GM23338 (cell line): Measurements from ENCODE around the gene SEMA4A. TPM values are rescaled to one million over a fixed set of nuclear protein-coding genes. Genes with fewer than 3 reads are reported as not detected.

ENCODE experiments used
- ATAC-seq: fragments of 200-7000 bp; cut with Tn5 transposase; 3 replicates; pipeline ENCODE4 v1.9.1; 2020
- DNase-seq: peaks from one replicate; pipeline ENCODE4 v3.0.0-alpha.2; 2015; ENCODE audit warnings: low spot score
- H2AFZ ChIP-seq: fragments of 200-600 bp; sonication (generic); 2 replicates; pipeline ENCODE4 v1.8.0; 2016; ENCODE audit warnings: antibody characterized with exemption, mild to moderate bottlenecking, moderate library complexity
- H3F3A ChIP-seq: fragments of 200-600 bp; sonication (generic); replicated peaks from 2 replicates; pipeline ENCODE4 v1.8.0; 2017; ENCODE audit warnings: antibody characterized with exemption, mixed run types, low read depth
- H3K27ac ChIP-seq: fragments of 200-600 bp; sonication (generic); 2 replicates; pipeline ENCODE4 v1.6.1; 2016; ENCODE audit warnings: low read depth
- H3K27me3 ChIP-seq: fragments of 200-600 bp; sonication (generic); 2 replicates; pipeline ENCODE4 v1.8.0; 2016; ENCODE audit warnings: mild to moderate bottlenecking, mixed run types, moderate library complexity; ENCODE audit not compliant: insufficient read depth
- H3K36me3 ChIP-seq: fragments of 200-600 bp; sonication (generic); 2 replicates; pipeline ENCODE4 v1.8.0; 2016; ENCODE audit warnings: mild to moderate bottlenecking; ENCODE audit not compliant: insufficient read depth
- H3K4me1 ChIP-seq: fragments of 200-600 bp; sonication (generic); 2 replicates; pipeline ENCODE4 v1.8.0; 2016; ENCODE audit warnings: mild to moderate bottlenecking, moderate library complexity; ENCODE audit not compliant: insufficient read depth
- H3K4me2 ChIP-seq: fragments of 200-600 bp; sonication (generic); 2 replicates; pipeline ENCODE4 v1.7.1; 2017; ENCODE audit warnings: mixed run types
- H3K4me3 ChIP-seq: fragments of 200-600 bp; sonication (generic); 2 replicates; pipeline ENCODE4 v1.6.1; 2016; ENCODE audit warnings: mixed run types
- H3K79me2 ChIP-seq: fragments of 200-600 bp; sonication (generic); replicated peaks from 2 replicates; pipeline ENCODE4 v1.8.0; 2017; ENCODE audit warnings: mild to moderate bottlenecking; ENCODE audit not compliant: insufficient read depth
- H3K9me2 ChIP-seq: fragments of 200-600 bp; sonication (generic); 2 replicates; pipeline ENCODE4 v1.8.0; 2017; ENCODE audit not compliant: insufficient read depth
- H4K20me1 ChIP-seq: fragments of 200-600 bp; sonication (generic); replicated peaks from 2 replicates; pipeline ENCODE4 v1.8.0; 2017; ENCODE audit warnings: mild to moderate bottlenecking; ENCODE audit not compliant: insufficient read depth
- H3K27ac Mint-ChIP-seq: 2 replicates; pipeline ENCODE4 v1.8.0; 2020; ENCODE audit warnings: inconsistent platforms, mild to moderate bottlenecking, moderate library complexity, mixed read lengths
- H3K27me3 Mint-ChIP-seq: 3 replicates; pipeline ENCODE4 v1.8.0; 2022; ENCODE audit warnings: low read depth, mild to moderate bottlenecking, moderate library complexity, mixed read lengths, inconsistent platforms; ENCODE audit not compliant: insufficient read depth, poor library complexity
- H3K36me3 Mint-ChIP-seq: 3 replicates; pipeline ENCODE4 v1.8.0; 2021; ENCODE audit warnings: low read depth, mild to moderate bottlenecking, inconsistent platforms, moderate library complexity, mixed read lengths
- H3K4me1 Mint-ChIP-seq: 3 replicates; pipeline ENCODE4 v1.8.0; 2020; ENCODE audit warnings: mild to moderate bottlenecking, inconsistent platforms, mixed read lengths
- H3K4me3 Mint-ChIP-seq: 3 replicates; pipeline ENCODE4 v1.8.0; 2021; ENCODE audit warnings: moderate library complexity, mild to moderate bottlenecking, inconsistent platforms, mixed read lengths
- H3K9me3 Mint-ChIP-seq: 3 replicates; pipeline ENCODE4 v1.8.0; 2020; ENCODE audit warnings: moderate library complexity, mild to moderate bottlenecking, inconsistent platforms, mixed read lengths
- CREB1 ChIP-seq: fragments of 250-450 bp; sonication (Bioruptor Pico); IDR thresholded peaks from 2 replicates; pipeline ENCODE4 v1.5.0; 2020; ENCODE audit warnings: low read depth, mild to moderate bottlenecking, moderate library complexity
- EZH2 ChIP-seq: fragments of 200-600 bp; sonication (generic); IDR thresholded peaks from one replicate; pipeline ENCODE4 v1.8.0; 2017; ENCODE audit warnings: antibody characterized with exemption, mild to moderate bottlenecking, low read depth; ENCODE audit not compliant: unreplicated experiment
- EZH2phosphoT487 ChIP-seq: fragments of 200-600 bp; sonication (generic); IDR thresholded peaks from one replicate; pipeline ENCODE4 v1.8.1; 2018; ENCODE audit warnings: antibody characterized with exemption; ENCODE audit not compliant: unreplicated experiment
- JUNB ChIP-seq: IDR thresholded peaks from one replicate; pipeline ENCODE4 v1.6.1; 2016; ENCODE audit warnings: antibody characterized with exemption; ENCODE audit not compliant: unreplicated experiment
- NANOG ChIP-seq: IDR thresholded peaks from 2 replicates; pipeline ENCODE4 v1.6.1; 2016; ENCODE audit warnings: antibody characterized with exemption, borderline replicate concordance
- POLR2AphosphoS5 ChIP-seq: IDR thresholded peaks from 2 replicates; pipeline ENCODE4 v1.6.1; 2016; ENCODE audit warnings: antibody characterized with exemption, low read depth
- STAT1 ChIP-seq: IDR thresholded peaks from one replicate; pipeline ENCODE4 v1.6.1; 2016; ENCODE audit warnings: antibody characterized with exemption; ENCODE audit not compliant: unreplicated experiment
- ZNF114 ChIP-seq: fragments of 250-450 bp; sonication (Bioruptor Pico); IDR thresholded peaks from 2 replicates; pipeline ENCODE4 v1.5.0; 2020; ENCODE audit warnings: mild to moderate bottlenecking, moderate library complexity
- ZNF331 ChIP-seq: fragments of 250-450 bp; sonication (Bioruptor Pico); IDR thresholded peaks from 2 replicates; pipeline ENCODE4 v1.5.0; 2020; ENCODE audit warnings: low read depth, mild to moderate bottlenecking, moderate library complexity
- polyA plus RNA-seq: library from polyadenylated mRNA; unstranded; fragments of >200 nt; fragmentation: Nextera tagmentation; extraction: Ambion mirVana; gene quantifications from 2 replicates; pipeline ENCODE4 v1.2.1, GENCODE V29; 2016
- total RNA-seq: library from RNA; depleted of rRNA; stranded (reverse); fragments of >200 nt; shearing (Covaris generic); gene quantifications from 2 replicates; pipeline ENCODE4 v1.2.3, GENCODE V29; 2014
- TF ChIP-seq, protein P1 (sequence below): IDR thresholded peaks from 2 replicates; pipeline ENCODE4 v1.6.1; 2016; ENCODE audit warnings: antibody characterized with exemption
- TF ChIP-seq, protein P2 (sequence below): IDR thresholded peaks from one replicate; pipeline ENCODE4 v1.6.1; 2018; ENCODE audit warnings: antibody characterized with exemption; ENCODE audit not compliant: unreplicated experiment
- TF ChIP-seq, protein P3 (sequence below), 2 experiments: fragments of 200-600 bp in 1 of 2; sonication (generic) in 1 of 2; conservative IDR thresholded peaks; 2 replicates each; pipeline versions ENCODE4 v1.5.1 to v1.6.1; 2016 to 2017; ENCODE audit warnings: antibody characterized with exemption in 2 of 2, low read depth in 2 of 2, mild to moderate bottlenecking in 2 of 2, moderate library complexity in 1 of 2
- TF ChIP-seq, protein P4 (sequence below): fragments of 250-450 bp; sonication (Bioruptor Pico); IDR thresholded peaks from 2 replicates; pipeline ENCODE4 v1.5.0; 2020; ENCODE audit warnings: mild to moderate bottlenecking, moderate library complexity

Gene SEMA4A
- total and polyA plus RNA-seq, 2 experiments from 2014 or later: 5.5 to 20.2 TPM

DNA sequence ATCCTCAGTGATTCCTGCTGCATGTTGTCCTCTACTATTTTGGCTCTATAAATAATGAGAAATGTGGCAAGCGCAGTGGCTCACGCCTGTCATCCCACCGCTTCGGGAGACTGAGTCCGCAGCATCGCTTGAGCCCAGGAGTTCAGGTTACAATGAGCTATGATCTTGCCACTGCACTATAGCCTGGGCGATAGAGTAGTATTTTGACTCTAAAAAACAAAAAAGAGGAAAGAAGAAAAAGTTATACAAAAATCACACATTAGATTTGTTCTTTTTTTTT, 39.8 kb downstream of the SEMA4A start:
- peak overlapping the region; percentile 99 for H3K4me3 Mint-ChIP-seq
- H3K27ac ChIP-seq: peak overlapping the region; percentile 78
- H3F3A ChIP-seq: 0 out of 2 replicates have a peak, but pooled peaks cover 15% of the 10 kb centered on the region
- H2AFZ ChIP-seq: no peak overlapping the region
- peak; percentile 8 for ATAC-seq
- no peak for TF ChIP-seq CREB1 (CRISPR knock-in tag)
- no peak for TF ChIP-seq STAT1
- no peak for TF ChIP-seq POLR2AphosphoS5
- TF ChIP-seq EZH2: no peak
- TF ChIP-seq NANOG: no peak
- TF ChIP-seq, protein P1, sequence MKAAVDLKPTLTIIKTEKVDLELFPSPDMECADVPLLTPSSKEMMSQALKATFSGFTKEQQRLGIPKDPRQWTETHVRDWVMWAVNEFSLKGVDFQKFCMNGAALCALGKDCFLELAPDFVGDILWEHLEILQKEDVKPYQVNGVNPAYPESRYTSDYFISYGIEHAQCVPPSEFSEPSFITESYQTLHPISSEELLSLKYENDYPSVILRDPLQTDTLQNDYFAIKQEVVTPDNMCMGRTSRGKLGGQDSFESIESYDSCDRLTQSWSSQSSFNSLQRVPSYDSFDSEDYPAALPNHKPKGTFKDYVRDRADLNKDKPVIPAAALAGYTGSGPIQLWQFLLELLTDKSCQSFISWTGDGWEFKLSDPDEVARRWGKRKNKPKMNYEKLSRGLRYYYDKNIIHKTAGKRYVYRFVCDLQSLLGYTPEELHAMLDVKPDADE: no peak
- TF ChIP-seq, protein P2, sequence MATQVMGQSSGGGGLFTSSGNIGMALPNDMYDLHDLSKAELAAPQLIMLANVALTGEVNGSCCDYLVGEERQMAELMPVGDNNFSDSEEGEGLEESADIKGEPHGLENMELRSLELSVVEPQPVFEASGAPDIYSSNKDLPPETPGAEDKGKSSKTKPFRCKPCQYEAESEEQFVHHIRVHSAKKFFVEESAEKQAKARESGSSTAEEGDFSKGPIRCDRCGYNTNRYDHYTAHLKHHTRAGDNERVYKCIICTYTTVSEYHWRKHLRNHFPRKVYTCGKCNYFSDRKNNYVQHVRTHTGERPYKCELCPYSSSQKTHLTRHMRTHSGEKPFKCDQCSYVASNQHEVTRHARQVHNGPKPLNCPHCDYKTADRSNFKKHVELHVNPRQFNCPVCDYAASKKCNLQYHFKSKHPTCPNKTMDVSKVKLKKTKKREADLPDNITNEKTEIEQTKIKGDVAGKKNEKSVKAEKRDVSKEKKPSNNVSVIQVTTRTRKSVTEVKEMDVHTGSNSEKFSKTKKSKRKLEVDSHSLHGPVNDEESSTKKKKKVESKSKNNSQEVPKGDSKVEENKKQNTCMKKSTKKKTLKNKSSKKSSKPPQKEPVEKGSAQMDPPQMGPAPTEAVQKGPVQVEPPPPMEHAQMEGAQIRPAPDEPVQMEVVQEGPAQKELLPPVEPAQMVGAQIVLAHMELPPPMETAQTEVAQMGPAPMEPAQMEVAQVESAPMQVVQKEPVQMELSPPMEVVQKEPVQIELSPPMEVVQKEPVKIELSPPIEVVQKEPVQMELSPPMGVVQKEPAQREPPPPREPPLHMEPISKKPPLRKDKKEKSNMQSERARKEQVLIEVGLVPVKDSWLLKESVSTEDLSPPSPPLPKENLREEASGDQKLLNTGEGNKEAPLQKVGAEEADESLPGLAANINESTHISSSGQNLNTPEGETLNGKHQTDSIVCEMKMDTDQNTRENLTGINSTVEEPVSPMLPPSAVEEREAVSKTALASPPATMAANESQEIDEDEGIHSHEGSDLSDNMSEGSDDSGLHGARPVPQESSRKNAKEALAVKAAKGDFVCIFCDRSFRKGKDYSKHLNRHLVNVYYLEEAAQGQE: no peak
- no peak for TF ChIP-seq ZNF114 (CRISPR knock-in tag)
- TF ChIP-seq, protein P3, sequence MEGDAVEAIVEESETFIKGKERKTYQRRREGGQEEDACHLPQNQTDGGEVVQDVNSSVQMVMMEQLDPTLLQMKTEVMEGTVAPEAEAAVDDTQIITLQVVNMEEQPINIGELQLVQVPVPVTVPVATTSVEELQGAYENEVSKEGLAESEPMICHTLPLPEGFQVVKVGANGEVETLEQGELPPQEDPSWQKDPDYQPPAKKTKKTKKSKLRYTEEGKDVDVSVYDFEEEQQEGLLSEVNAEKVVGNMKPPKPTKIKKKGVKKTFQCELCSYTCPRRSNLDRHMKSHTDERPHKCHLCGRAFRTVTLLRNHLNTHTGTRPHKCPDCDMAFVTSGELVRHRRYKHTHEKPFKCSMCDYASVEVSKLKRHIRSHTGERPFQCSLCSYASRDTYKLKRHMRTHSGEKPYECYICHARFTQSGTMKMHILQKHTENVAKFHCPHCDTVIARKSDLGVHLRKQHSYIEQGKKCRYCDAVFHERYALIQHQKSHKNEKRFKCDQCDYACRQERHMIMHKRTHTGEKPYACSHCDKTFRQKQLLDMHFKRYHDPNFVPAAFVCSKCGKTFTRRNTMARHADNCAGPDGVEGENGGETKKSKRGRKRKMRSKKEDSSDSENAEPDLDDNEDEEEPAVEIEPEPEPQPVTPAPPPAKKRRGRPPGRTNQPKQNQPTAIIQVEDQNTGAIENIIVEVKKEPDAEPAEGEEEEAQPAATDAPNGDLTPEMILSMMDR (conservative IDR thresholded peaks at IDR 0.05; ENCODE audit: low read depth in 2 of 2): no peak
- TF ChIP-seq JUNB: no peak
- no peak for TF ChIP-seq ZNF331 (CRISPR knock-in tag)
- TF ChIP-seq EZH2phosphoT487: no peak
- TF ChIP-seq, protein P4, sequence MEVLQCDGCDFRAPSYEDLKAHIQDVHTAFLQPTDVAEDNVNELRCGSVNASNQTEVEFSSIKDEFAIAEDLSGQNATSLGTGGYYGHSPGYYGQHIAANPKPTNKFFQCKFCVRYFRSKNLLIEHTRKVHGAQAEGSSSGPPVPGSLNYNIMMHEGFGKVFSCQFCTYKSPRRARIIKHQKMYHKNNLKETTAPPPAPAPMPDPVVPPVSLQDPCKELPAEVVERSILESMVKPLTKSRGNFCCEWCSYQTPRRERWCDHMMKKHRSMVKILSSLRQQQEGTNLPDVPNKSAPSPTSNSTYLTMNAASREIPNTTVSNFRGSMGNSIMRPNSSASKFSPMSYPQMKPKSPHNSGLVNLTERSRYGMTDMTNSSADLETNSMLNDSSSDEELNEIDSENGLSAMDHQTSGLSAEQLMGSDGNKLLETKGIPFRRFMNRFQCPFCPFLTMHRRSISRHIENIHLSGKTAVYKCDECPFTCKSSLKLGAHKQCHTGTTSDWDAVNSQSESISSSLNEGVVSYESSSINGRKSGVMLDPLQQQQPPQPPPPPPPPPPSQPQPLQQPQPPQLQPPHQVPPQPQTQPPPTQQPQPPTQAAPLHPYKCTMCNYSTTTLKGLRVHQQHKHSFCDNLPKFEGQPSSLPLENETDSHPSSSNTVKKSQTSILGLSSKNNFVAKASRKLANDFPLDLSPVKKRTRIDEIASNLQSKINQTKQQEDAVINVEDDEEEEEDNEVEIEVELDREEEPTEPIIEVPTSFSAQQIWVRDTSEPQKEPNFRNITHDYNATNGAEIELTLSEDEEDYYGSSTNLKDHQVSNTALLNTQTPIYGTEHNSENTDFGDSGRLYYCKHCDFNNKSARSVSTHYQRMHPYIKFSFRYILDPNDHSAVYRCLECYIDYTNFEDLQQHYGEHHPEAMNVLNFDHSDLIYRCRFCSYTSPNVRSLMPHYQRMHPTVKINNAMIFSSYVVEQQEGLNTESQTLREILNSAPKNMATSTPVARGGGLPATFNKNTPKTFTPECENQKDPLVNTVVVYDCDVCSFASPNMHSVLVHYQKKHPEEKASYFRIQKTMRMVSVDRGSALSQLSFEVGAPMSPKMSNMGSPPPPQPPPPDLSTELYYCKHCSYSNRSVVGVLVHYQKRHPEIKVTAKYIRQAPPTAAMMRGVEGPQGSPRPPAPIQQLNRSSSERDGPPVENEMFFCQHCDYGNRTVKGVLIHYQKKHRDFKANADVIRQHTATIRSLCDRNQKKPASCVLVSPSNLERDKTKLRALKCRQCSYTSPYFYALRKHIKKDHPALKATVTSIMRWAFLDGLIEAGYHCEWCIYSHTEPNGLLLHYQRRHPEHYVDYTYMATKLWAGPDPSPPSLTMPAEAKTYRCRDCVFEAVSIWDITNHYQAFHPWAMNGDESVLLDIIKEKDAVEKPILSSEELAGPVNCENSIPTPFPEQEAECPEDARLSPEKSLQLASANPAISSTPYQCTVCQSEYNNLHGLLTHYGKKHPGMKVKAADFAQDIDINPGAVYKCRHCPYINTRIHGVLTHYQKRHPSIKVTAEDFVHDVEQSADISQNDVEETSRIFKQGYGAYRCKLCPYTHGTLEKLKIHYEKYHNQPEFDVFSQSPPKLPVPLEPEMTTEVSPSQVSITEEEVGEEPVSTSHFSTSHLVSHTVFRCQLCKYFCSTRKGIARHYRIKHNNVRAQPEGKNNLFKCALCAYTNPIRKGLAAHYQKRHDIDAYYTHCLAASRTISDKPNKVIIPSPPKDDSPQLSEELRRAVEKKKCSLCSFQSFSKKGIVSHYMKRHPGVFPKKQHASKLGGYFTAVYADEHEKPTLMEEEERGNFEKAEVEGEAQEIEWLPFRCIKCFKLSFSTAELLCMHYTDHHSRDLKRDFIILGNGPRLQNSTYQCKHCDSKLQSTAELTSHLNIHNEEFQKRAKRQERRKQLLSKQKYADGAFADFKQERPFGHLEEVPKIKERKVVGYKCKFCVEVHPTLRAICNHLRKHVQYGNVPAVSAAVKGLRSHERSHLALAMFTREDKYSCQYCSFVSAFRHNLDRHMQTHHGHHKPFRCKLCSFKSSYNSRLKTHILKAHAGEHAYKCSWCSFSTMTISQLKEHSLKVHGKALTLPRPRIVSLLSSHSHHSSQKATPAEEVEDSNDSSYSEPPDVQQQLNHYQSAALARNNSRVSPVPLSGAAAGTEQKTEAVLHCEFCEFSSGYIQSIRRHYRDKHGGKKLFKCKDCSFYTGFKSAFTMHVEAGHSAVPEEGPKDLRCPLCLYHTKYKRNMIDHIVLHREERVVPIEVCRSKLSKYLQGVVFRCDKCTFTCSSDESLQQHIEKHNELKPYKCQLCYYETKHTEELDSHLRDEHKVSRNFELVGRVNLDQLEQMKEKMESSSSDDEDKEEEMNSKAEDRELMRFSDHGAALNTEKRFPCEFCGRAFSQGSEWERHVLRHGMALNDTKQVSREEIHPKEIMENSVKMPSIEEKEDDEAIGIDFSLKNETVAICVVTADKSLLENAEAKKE (CRISPR knock-in tag): no peak
- H3K4me2 ChIP-seq: peak overlapping the region; percentile 42
- H4K20me1 ChIP-seq: peaks cover 7% of the 10 kb centered on the region
- peaks cover 5% of the 10 kb centered on the region for H3K36me3 ChIP-seq
- H3K4me3 ChIP-seq: peak overlapping the region; percentile 37
- H3K36me3 Mint-ChIP-seq: peaks cover 14% of the 10 kb centered on the region; the same call in 2 of the 3 replicates
- no peak for DNase-seq
- peaks cover 16% of the 10 kb centered on the region for H3K9me3 Mint-ChIP-seq
- peaks cover 13% of the 10 kb centered on the region for H3K4me1 ChIP-seq
- peak overlapping the region; percentile 98; the same call in 1 of the 2 replicates for H3K27ac Mint-ChIP-seq
- no peaks in the 10 kb centered on the region for H3K27me3 ChIP-seq
- H3K9me2 ChIP-seq: no peaks in the 10 kb centered on the region
- peaks cover 41% of the 10 kb centered on the region for H3K79me2 ChIP-seq
- H3K27me3 Mint-ChIP-seq: peaks cover 17% of the 10 kb centered on the region
- H3K4me1 Mint-ChIP-seq: peaks cover 31% of the 10 kb centered on the region
